Esophagus muscularis mucosa (tissue), 4 donors: ENCODE measurements around the gene PADI6. TPM values are rescaled to one million over a fixed set of nuclear protein-coding genes. Genes with fewer than 3 reads are reported as not detected.

Experiments used
- DNase-seq: peaks from one replicate; pipeline ENCODE4 v3.0.0-alpha.2; 2017; ENCODE audit errors: extremely low spot score
- H3K27ac ChIP-seq, 4 donors: fragments of 200-600 bp; sonication (generic); replicated peaks in 1 of 4; 1 replicate in 3 of 4; 2 replicates in 1 of 4; pipeline ENCODE4 v1.5.1; 2016 to 2019; ENCODE audit warnings: mild to moderate bottlenecking in 1 of 4
- H3K27me3 ChIP-seq, 4 donors: fragments of 200-600 bp; sonication (generic); one replicate each; pipeline versions ENCODE4 v1.5.1 to v1.6.0; 2016 to 2019
- H3K36me3 ChIP-seq, 4 donors: fragments of 200-600 bp; sonication (generic); one replicate each; pipeline ENCODE4 v1.5.1; 2016 to 2019
- H3K4me1 ChIP-seq, 4 donors: fragments of 200-600 bp; sonication (generic); one replicate each; pipeline ENCODE4 v1.5.1; 2016 to 2019
- H3K4me3 ChIP-seq, 4 donors: fragments of 200-600 bp; sonication (generic); 1 replicate in 2 of 4; 2 replicates in 2 of 4; pipeline ENCODE4 v1.5.1; 2016 to 2019; ENCODE audit warnings: mild to moderate bottlenecking in 4 of 4, moderate library complexity in 1 of 4
- H3K9me3 ChIP-seq, 4 donors: fragments of 200-600 bp; sonication (generic); 1 replicate in 3 of 4; 2 replicates in 1 of 4; pipeline ENCODE4 v1.5.1; 2016 to 2019
- EP300 ChIP-seq: sonication (generic); formaldehyde crosslinking; IDR thresholded peaks from one replicate; pipeline ENCODE4 v1.6.1; 2017; ENCODE audit warnings: antibody characterized with exemption
- POLR2A ChIP-seq: fragments of 450-650 bp; IDR thresholded peaks from one replicate; pipeline ENCODE4 v1.6.1; 2017; ENCODE audit warnings: antibody characterized with exemption, moderate library complexity, mild to moderate bottlenecking, low read depth
- POLR2AphosphoS5 ChIP-seq, 2 donors: sonication (generic); formaldehyde crosslinking; IDR thresholded peaks; one replicate each; pipeline ENCODE4 v1.6.1; 2017; ENCODE audit warnings: antibody characterized with exemption in 2 of 2
- WGBS: methylation state at CpG from one replicate; pipeline ENCODE4 v1.1.5; 2018; 5-methylcytosine and 5-hydroxymethylcytosine counted together
- intact Hi-C: fragments of 100-400 bp; cut with DNase I; formaldehyde crosslinking; loops from one replicate; pipeline ENCODE4 v1.15.1; 2023
- total RNA-seq, 4 donors: library from RNA; depleted of rRNA; stranded (reverse); fragments of >200 nt; gene quantifications; one replicate each; pipeline versions ENCODE4 v1.1.0 to v1.2.1, GENCODE V29; 2016
- TF ChIP-seq, protein P1 (sequence below), 3 experiments: fragments of 200-600 bp in 2 of 3; fragments of 450-650 bp in 1 of 3; sonication (generic) in 2 of 3; IDR thresholded peaks; one replicate each; pipeline ENCODE4 v1.5.1; 2017 to 2019; ENCODE audit warnings: antibody characterized with exemption in 3 of 3, mild to moderate bottlenecking in 2 of 3, moderate library complexity in 1 of 3

PADI6 gene
- total RNA-seq, 4 donors from 2014 or later = not detected

DNA sequence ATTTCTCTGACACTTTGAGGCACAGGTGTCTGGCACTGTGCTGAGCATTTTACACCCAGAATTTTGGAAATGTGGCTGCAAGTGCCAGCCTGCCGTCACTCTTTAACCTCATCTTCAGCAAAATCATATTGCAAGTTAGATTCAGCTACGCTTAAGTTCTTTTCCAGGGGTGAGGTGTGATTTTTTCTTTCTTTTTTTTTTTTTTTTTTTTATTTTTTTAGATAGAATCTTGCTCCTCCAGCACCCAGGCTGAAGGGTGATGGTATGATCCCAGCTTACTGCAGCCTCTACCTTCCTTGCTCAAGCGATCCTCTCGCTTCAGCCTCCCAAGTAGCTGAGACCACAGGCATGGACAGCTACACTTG is 70.0 kb downstream of the PADI6 start:
- peaks cover 8 to 23% (median 18%) of the 10 kb centered on the region in 4 donors for H3K4me1 ChIP-seq
- 92% methylated on average over 4 of the region's 4 CpGs for WGBS
- no peak overlapping the region for H3K4me3 ChIP-seq
- intact Hi-C loops = loop anchor here (2.0 kb wide), 1 partner anchor 23 kb away; no protein-coding TSS in a partner anchor
- TF ChIP-seq, protein P1, sequence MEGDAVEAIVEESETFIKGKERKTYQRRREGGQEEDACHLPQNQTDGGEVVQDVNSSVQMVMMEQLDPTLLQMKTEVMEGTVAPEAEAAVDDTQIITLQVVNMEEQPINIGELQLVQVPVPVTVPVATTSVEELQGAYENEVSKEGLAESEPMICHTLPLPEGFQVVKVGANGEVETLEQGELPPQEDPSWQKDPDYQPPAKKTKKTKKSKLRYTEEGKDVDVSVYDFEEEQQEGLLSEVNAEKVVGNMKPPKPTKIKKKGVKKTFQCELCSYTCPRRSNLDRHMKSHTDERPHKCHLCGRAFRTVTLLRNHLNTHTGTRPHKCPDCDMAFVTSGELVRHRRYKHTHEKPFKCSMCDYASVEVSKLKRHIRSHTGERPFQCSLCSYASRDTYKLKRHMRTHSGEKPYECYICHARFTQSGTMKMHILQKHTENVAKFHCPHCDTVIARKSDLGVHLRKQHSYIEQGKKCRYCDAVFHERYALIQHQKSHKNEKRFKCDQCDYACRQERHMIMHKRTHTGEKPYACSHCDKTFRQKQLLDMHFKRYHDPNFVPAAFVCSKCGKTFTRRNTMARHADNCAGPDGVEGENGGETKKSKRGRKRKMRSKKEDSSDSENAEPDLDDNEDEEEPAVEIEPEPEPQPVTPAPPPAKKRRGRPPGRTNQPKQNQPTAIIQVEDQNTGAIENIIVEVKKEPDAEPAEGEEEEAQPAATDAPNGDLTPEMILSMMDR (IDR thresholded peaks at IDR 0.05) = no peak
- TF ChIP-seq POLR2A = no peak
- TF ChIP-seq EP300 = no peak
- TF ChIP-seq POLR2AphosphoS5 (IDR thresholded peaks at IDR 0.05) = no peak
- no peaks in the 10 kb centered on the region for H3K36me3 ChIP-seq
- H3K27me3 ChIP-seq = no peaks in the 10 kb centered on the region
- no peak overlapping the region for H3K27ac ChIP-seq
- no peak for DNase-seq
- no peaks in the 10 kb centered on the region for H3K9me3 ChIP-seq

- DNase-seq = no peak
- TF ChIP-seq POLR2A (no peak), POLR2AphosphoS5 (IDR thresholded peaks at IDR 0.05) (no peak), EP300 (no peak)
- TF ChIP-seq, protein P1 (IDR thresholded peaks at IDR 0.05) = no peak
- intact Hi-C loops = no loop called here
- H3K36me3 ChIP-seq = no peaks in the 10 kb centered on the region
- H3K27me3 ChIP-seq = no peaks in the 10 kb centered on the region
- H3K4me3 ChIP-seq = no peak overlapping the region
- WGBS = 91% methylated on average over 6 of the region's 6 CpGs
- peaks cover 6 to 20% (median 14%) of the 10 kb centered on the region in 4 donors for H3K4me1 ChIP-seq
- no peak overlapping the region for H3K27ac ChIP-seq
- H3K9me3 ChIP-seq = no peaks in the 10 kb centered on the region
Measured at GRCh38 chr1:17442841-17443240, 70.8 kb downstream of the PADI6 start.

DNA sequence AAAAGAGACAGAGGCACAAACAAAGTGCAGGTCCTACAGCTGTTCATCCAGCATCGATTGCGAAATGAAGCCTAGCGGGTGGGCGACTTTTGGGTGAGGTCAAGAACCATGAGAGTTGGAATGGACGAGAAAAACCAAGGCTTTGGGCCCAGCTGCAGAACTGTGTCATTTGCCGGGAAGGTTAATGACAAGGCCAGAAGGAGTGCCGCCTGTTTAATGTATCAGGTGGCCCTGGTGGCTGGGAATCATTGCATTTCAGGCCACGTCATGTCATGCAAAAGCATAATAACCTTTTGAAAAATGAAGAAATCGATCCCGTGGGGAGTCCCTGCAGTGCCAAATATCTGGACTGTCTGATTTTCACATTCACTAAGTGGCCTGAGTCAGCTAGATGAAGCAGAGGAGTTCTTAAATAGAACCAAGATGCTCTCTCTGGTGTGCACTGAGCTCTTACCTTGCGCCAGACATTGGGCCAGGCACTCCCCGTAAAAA is 75.6 kb downstream of the PADI6 start:
- TF ChIP-seq POLR2A (no peak), EP300 (no peak), POLR2AphosphoS5 (IDR thresholded peaks at IDR 0.05) (no peak)
- TF ChIP-seq, protein P1 (IDR thresholded peaks at IDR 0.05) = no peak
- Histone ChIP-seq H3K4me1 (no peaks in the 10 kb centered on the region), H3K9me3 (no peaks in the 10 kb centered on the region), H3K4me3 (no peak overlapping the region), H3K27me3 (peaks cover 0 to 7% (median 0%) of the 10 kb centered on the region in 4 donors), H3K36me3 (no peaks in the 10 kb centered on the region), H3K27ac (no peak overlapping the region)
- no peak for DNase-seq
- 81% methylated on average over 12 of the region's 12 CpGs for WGBS
- intact Hi-C loops = no loop called here

Other genes with a start within 250 kb of the PADI6 start
- 1 to 10 TPM in 1 of 4 donors, not detected in 3; 2.1 TPM for gene PADI1, start 167.1 kb upstream of the PADI6 start, total RNA-seq
- not detected for gene PADI3, start 123.1 kb upstream of the PADI6 start, total RNA-seq
- gene PADI4, start 64.0 kb upstream of the PADI6 start, total RNA-seq = 1 to 10 TPM in 1 of 4 donors, not detected in 3; 5.6 TPM
- gene RCC2, start 67.5 kb downstream of the PADI6 start, total RNA-seq = 10 to 100 TPM; 12.0 to 22.6 (median 20.5) TPM
- 10 to 100 TPM; 46.6 to 93.0 (median 66.9) TPM for gene ARHGEF10L, start 167.5 kb downstream of the PADI6 start, total RNA-seq